ENCODE results near the gene CFAP61.
"Not testable (repeated sequence)": the region's sequence is repeated elsewhere in the genome, so short reads cannot be mapped to it uniquely, and the experiment has no call there.

CFAP61 gene

GRCh38 chr20:20209684-20210083, 157.4 kb downstream of the CFAP61 start:
- no peak for DNase-seq (ENCODE audit: low spot score)

GRCh38 chr20:20210327-20210726, 158.0 kb downstream of the CFAP61 start:
- DNase-seq (ENCODE audit: low spot score) = no peak

- no peak for DNase-seq (ENCODE audit: low spot score)
Measured at GRCh38 chr20:20210943-20211273, 158.6 kb downstream of the CFAP61 start.

- no peak for DNase-seq (ENCODE audit: low spot score)
Measured at GRCh38 chr20:20211274-20211987, 159.1 kb downstream of the CFAP61 start.

- DNase-seq (ENCODE audit: low spot score) = no peak
Measured at GRCh38 chr20:20211988-20212518, 159.7 kb downstream of the CFAP61 start.

- no peak for DNase-seq (ENCODE audit: low spot score)
Measured at GRCh38 chr20:20212675-20213096, 160.4 kb downstream of the CFAP61 start.

GRCh38 chr20:20213526-20214121, 161.3 kb downstream of the CFAP61 start:
- no peak for DNase-seq (ENCODE audit: low spot score)

- no peak for DNase-seq (ENCODE audit: low spot score)
Measured at GRCh38 chr20:20214757-20215275, 162.5 kb downstream of the CFAP61 start.

- no peak for DNase-seq (ENCODE audit: low spot score)
Measured at GRCh38 chr20:20215976-20216727, 163.8 kb downstream of the CFAP61 start.

- no peak for DNase-seq (ENCODE audit: low spot score)
Measured at GRCh38 chr20:20216941-20217340, 164.6 kb downstream of the CFAP61 start.

GRCh38 chr20:20217621-20218020, 165.3 kb downstream of the CFAP61 start:
- no peak for DNase-seq (ENCODE audit: low spot score)

GRCh38 chr20:20218106-20218505, 165.8 kb downstream of the CFAP61 start:
- not testable (repeated sequence) for DNase-seq (ENCODE audit: low spot score)

GRCh38 chr20:20219016-20219415, 166.7 kb downstream of the CFAP61 start:
- no peak for DNase-seq (ENCODE audit: low spot score)

GRCh38 chr20:20220134-20220533, 167.8 kb downstream of the CFAP61 start:
- no peak for DNase-seq (ENCODE audit: low spot score)

GRCh38 chr20:20223981-20224380, 171.6 kb downstream of the CFAP61 start:
- DNase-seq (ENCODE audit: low spot score) = no peak

GRCh38 chr20:20224806-20225205, 172.5 kb downstream of the CFAP61 start:
- DNase-seq (ENCODE audit: low spot score) = no peak

- DNase-seq (ENCODE audit: low spot score) = no peak
Measured at GRCh38 chr20:20225325-20226043, 173.2 kb downstream of the CFAP61 start.

GRCh38 chr20:20226554-20226953, 174.2 kb downstream of the CFAP61 start:
- no peak for DNase-seq (ENCODE audit: low spot score)

GRCh38 chr20:20227013-20227571, 174.8 kb downstream of the CFAP61 start:
- DNase-seq (ENCODE audit: low spot score) = no peak

- DNase-seq (ENCODE audit: low spot score) = no peak
Measured at GRCh38 chr20:20228351-20228750, 176.0 kb downstream of the CFAP61 start.

- no peak for DNase-seq (ENCODE audit: low spot score)
Measured at GRCh38 chr20:20229595-20229994, 177.3 kb downstream of the CFAP61 start.

- no peak for DNase-seq (ENCODE audit: low spot score)
Measured at GRCh38 chr20:20230741-20231140, 178.4 kb downstream of the CFAP61 start.

Data from NAMALWA (cell line).